GM12865 (cell line): ENCODE measurements around the gene FRMD3.

Source experiments
- DNase-seq: peaks from one replicate; pipeline ENCODE4 v3.0.0; 2010; ENCODE audit warnings: low read depth
- H3K4me3 ChIP-seq: 2 replicates; pipeline ENCODE4 v1.5.1; 2011; ENCODE audit warnings: mild to moderate bottlenecking, low read depth, low read length, control low read depth
- TF ChIP-seq, protein P1 (sequence below): IDR thresholded peaks from 2 replicates; pipeline ENCODE4 v1.5.1; 2011; ENCODE audit warnings: low read length, control low read depth, low read depth, inconsistent platforms; ENCODE audit not compliant: insufficient read depth; ENCODE audit errors: missing control alignments

The FRMD3 gene

DNA sequence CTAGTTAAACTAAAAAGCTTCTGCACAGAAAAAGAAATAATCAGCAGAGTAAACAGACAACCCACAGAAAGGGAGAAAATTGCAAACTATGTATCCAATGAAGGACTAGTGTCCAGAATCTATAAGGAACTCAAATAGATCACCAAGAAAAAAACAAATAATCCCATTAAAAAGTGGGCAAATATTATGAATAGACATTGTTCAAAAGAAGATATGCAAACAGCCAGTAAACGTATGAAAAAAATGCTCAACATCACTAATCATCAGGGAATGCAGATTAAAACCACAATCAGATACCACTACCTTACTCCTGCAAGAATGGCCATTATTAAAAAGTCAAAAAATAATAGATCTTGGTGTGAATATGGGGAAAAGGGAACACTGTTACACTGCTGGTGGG lies 119.9 kb downstream of the FRMD3 start:
- TF ChIP-seq, protein P1, sequence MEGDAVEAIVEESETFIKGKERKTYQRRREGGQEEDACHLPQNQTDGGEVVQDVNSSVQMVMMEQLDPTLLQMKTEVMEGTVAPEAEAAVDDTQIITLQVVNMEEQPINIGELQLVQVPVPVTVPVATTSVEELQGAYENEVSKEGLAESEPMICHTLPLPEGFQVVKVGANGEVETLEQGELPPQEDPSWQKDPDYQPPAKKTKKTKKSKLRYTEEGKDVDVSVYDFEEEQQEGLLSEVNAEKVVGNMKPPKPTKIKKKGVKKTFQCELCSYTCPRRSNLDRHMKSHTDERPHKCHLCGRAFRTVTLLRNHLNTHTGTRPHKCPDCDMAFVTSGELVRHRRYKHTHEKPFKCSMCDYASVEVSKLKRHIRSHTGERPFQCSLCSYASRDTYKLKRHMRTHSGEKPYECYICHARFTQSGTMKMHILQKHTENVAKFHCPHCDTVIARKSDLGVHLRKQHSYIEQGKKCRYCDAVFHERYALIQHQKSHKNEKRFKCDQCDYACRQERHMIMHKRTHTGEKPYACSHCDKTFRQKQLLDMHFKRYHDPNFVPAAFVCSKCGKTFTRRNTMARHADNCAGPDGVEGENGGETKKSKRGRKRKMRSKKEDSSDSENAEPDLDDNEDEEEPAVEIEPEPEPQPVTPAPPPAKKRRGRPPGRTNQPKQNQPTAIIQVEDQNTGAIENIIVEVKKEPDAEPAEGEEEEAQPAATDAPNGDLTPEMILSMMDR: no peak
- DNase-seq: no peak
- no peak overlapping the region for H3K4me3 ChIP-seq

DNA sequence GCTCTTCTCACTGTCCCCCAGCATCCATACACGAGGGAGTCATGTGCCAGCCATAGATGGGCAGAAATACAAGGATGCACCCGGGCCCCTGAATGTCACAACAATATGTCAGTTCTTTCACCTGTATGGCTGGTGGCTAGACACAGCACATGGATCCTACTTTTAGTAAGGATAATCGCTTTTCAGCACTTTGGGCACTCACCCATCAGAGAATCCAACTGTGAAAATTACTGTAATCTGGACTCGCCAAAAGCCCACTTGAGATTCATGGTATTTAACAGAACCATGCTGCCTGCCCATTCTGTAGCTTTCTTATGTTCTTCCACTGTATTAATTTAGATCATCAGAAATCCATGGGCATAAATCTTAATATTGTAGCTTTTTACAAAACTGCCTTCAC lies 124.8 kb downstream of the FRMD3 start:
- no peak overlapping the region for H3K4me3 ChIP-seq
- TF ChIP-seq, protein P1: no peak
- no peak for DNase-seq

DNA sequence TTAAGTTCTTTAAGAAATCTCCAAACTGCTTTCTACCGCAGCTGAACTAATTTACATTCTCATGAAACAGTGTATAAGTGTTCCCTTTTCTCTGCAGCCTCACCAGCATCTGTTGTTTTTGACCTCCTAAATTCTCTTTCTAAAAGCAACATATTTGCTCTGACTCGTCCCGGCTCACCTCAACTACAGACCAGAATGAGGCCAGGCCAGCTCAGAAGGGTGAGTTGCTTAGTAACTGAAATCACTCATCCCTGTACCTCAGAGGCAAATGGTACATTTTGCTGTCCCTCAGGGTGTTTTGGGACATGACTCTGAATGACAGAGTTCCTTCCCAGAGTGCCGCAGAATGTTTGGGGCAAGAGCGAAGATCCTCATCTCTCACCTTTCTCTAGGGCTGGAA lies 127.5 kb downstream of the FRMD3 start:
- TF ChIP-seq, protein P1: no peak
- H3K4me3 ChIP-seq: no peak overlapping the region
- DNase-seq: no peak

DNA sequence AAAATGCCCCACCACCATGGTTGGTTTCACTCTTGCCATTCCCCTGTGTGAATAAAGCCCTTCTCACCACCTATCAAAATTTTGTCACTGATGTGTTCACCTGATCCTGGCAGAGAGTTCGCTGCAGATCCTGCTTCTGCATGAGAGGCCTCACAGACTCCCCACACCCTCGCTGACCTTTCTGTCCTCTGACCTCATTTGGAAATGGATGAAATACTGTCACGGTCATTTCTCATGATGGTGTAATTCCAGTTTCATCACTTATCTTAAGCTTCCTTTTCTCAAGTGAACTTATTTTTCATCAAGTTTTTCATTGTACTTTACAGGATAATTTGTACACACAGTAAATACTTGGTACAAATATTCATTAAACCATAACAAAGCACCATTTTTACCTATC lies 131.3 kb downstream of the FRMD3 start:
- DNase-seq: no peak
- H3K4me3 ChIP-seq: no peak overlapping the region
- TF ChIP-seq, protein P1: no peak

DNA sequence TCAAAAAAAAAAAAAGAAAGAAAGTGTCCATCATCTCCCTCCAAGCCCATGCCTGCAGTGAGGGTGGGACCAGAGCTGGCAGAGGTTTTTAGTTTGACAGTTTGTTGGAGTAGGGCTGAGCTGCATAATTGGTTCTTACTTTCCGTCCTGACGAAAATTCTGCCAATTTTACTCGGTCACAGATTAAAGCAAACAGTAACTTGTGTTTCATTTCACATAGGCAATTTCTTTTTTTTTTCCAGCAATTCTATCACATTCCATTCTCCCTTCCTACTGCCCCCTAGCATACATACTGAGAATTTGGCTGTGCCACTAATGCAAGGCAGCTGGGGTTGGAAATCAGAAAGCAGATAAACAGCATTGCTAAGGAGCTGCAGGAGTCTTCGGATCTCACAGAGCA lies 132.4 kb downstream of the FRMD3 start:
- no peak overlapping the region for H3K4me3 ChIP-seq
- TF ChIP-seq, protein P1: no peak
- no peak for DNase-seq

DNA sequence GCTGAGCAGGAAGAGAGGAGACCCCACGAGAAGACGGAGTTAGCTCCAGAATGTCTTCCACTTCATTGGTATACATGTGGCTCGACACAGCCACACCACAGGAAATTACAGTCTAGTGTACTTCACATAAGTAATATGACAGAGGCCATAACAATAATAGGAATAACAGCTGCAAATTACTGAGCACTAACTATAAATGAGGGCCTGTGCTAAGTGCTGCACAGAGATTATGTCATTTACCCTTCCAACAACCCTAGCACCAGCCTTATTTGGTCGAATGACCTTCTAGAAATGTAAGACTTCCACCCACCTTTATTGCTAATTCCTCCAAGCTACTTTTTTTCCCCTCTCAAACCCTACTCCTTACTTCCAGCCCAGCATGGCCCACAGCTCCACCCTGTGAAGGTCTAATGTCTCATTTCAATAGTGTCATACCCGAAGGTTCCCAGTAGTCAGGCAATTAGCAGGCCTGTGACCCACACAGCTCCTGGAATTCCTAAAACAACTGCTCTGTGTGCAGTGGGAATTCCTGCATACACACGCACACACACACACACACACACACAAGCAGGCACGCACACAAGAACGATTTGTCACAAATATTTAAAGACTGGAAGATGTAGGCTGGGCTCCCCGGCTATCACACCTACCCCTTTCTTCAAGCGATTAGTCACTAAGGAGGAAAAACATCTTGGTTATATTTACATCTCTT lies 134.5 kb downstream of the FRMD3 start:
- DNase-seq: no peak

More for the DNA sequence above, 134.5 kb downstream of the FRMD3 start:
- H3K4me3 ChIP-seq: no peak overlapping the region
- TF ChIP-seq, protein P1: no peak
